ENCODE results near the gene ATP4B. TPM values are rescaled to one million over a fixed set of nuclear protein-coding genes. Genes with fewer than 3 reads are reported as not detected.

The ATP4B gene
- total RNA-seq, 4 donors from 2014 or later, result not detected

- Histone ChIP-seq H3K27me3 (no peaks in the 10 kb centered on the region), H3K9me3 (no peaks in the 10 kb centered on the region), H3K27ac (no peak overlapping the region), H3K4me3 (no peak overlapping the region), H3K4me1 (no peaks in the 10 kb centered on the region), H3K36me3 (peaks cover 0 to 13% (median 0%) of the 10 kb centered on the region in 3 donors)
- TF ChIP-seq CTCF (IDR thresholded peaks at IDR 0.05) (no peak), POLR2A (IDR thresholded peaks at IDR 0.05) (no peak)
- DNase-seq, result peak in 1 of 3 donors; percentile 28
These were observed 37.8 kb downstream of the ATP4B start for GRCh38 chr13:113620036-113620796.

GRCh38 chr13:113618455-113618854 is 39.5 kb downstream of the ATP4B start:
- peaks cover 0 to 5% (median 0%) of the 10 kb centered on the region in 3 donors for H3K36me3 ChIP-seq

GRCh38 chr13:113617961-113618360 is 40.0 kb downstream of the ATP4B start:
- Histone ChIP-seq H3K27me3 (no peaks in the 10 kb centered on the region), H3K4me1 (no peaks in the 10 kb centered on the region), H3K27ac (no peak overlapping the region), H3K36me3 (no peaks in the 10 kb centered on the region), H3K9me3 (no peaks in the 10 kb centered on the region), H3K4me3 (no peak overlapping the region)
- DNase-seq, result no peak
- no peak for TF ChIP-seq CTCF (IDR thresholded peaks at IDR 0.05)
- no peak for TF ChIP-seq POLR2A (IDR thresholded peaks at IDR 0.05)

More at GRCh38 chr13:113618455-113618854, 39.5 kb downstream of the ATP4B start:
- Histone ChIP-seq H3K4me1 (no peaks in the 10 kb centered on the region), H3K27ac (no peak overlapping the region), H3K9me3 (no peaks in the 10 kb centered on the region), H3K27me3 (no peaks in the 10 kb centered on the region), H3K4me3 (no peak overlapping the region)
- no peak for TF ChIP-seq POLR2A (IDR thresholded peaks at IDR 0.05)
- no peak for TF ChIP-seq CTCF (IDR thresholded peaks at IDR 0.05)
- DNase-seq, result no peak

- no peak for DNase-seq
- H3K27me3 ChIP-seq, result no peaks in the 10 kb centered on the region
- H3K4me3 ChIP-seq, result no peak overlapping the region
- no peaks in the 10 kb centered on the region for H3K9me3 ChIP-seq
- H3K36me3 ChIP-seq, result peaks cover 0 to 7% (median 0%) of the 10 kb centered on the region in 3 donors
- H3K4me1 ChIP-seq, result no peaks in the 10 kb centered on the region
- no peak overlapping the region for H3K27ac ChIP-seq
- no peak for TF ChIP-seq CTCF (IDR thresholded peaks at IDR 0.05)
- no peak for TF ChIP-seq POLR2A (IDR thresholded peaks at IDR 0.05)
These were observed 40.8 kb downstream of the ATP4B start for GRCh38 chr13:113616991-113617749.

- no peak for DNase-seq
These were observed 41.6 kb downstream of the ATP4B start for GRCh38 chr13:113616281-113616906.

More at GRCh38 chr13:113616281-113616906, 41.6 kb downstream of the ATP4B start:
- H3K27ac ChIP-seq, result no peak overlapping the region
- no peak for TF ChIP-seq POLR2A (IDR thresholded peaks at IDR 0.05)
- TF ChIP-seq CTCF (IDR thresholded peaks at IDR 0.05), result no peak
- no peaks in the 10 kb centered on the region for H3K27me3 ChIP-seq
- no peak overlapping the region for H3K4me3 ChIP-seq
- H3K36me3 ChIP-seq, result peaks cover 0 to 13% (median 0%) of the 10 kb centered on the region in 3 donors
- H3K9me3 ChIP-seq, result no peaks in the 10 kb centered on the region
- no peaks in the 10 kb centered on the region for H3K4me1 ChIP-seq
